Loucy (cell line): ENCODE data around the gene SIMC1.
"Not testable (repeated sequence)": the region's sequence is repeated elsewhere in the genome, so short reads cannot be mapped to it uniquely, and the experiment has no call there.

Experiments used
- H2AFZ ChIP-seq: fragments of 200-600 bp; sonication (generic); 2 replicates; pipeline ENCODE4 v1.6.0; 2016; ENCODE audit warnings: antibody characterized with exemption, mild to moderate bottlenecking, low read length, moderate library complexity
- H3F3A ChIP-seq: fragments of 200-600 bp; 2 replicates; pipeline ENCODE4 v1.6.0; 2016; ENCODE audit warnings: antibody characterized with exemption, low read depth, mild to moderate bottlenecking
- H3K27me3 ChIP-seq: fragments of 200-600 bp; sonication (generic); 2 replicates; pipeline ENCODE4 v1.6.1; 2014; ENCODE audit warnings: low read length, mild to moderate bottlenecking; ENCODE audit not compliant: insufficient read depth, poor library complexity, severe bottlenecking
- H3K36me3 ChIP-seq: fragments of 200-600 bp; sonication (generic); 2 replicates; pipeline ENCODE4 v1.6.1; 2016; ENCODE audit warnings: low read length; ENCODE audit not compliant: insufficient read depth
- H3K4me1 ChIP-seq: fragments of 200-600 bp; sonication (generic); 2 replicates; pipeline ENCODE4 v1.5.1; 2014; ENCODE audit warnings: low read length, mild to moderate bottlenecking; ENCODE audit not compliant: insufficient read depth, poor library complexity, severe bottlenecking
- H3K4me2 ChIP-seq: fragments of 200-600 bp; sonication (generic); 2 replicates; pipeline ENCODE4 v1.6.0; 2014; ENCODE audit warnings: antibody characterized with exemption, low read length, low read depth, mild to moderate bottlenecking; ENCODE audit not compliant: poor library complexity, severe bottlenecking
- H3K4me3 ChIP-seq: fragments of 200-600 bp; sonication (generic); 2 replicates; pipeline ENCODE4 v1.5.1; 2014; ENCODE audit warnings: low read length, mild to moderate bottlenecking, mixed read lengths; ENCODE audit not compliant: poor library complexity, severe bottlenecking
- H3K79me2 ChIP-seq: fragments of 200-600 bp; sonication (generic); 2 replicates; pipeline ENCODE4 v1.6.1; 2014; ENCODE audit warnings: low read length; ENCODE audit not compliant: insufficient read depth
- H3K9ac ChIP-seq: fragments of 200-600 bp; sonication (generic); 2 replicates; pipeline ENCODE4 v1.6.0; 2014; ENCODE audit warnings: mild to moderate bottlenecking, low read depth, low read length, moderate library complexity; ENCODE audit not compliant: poor library complexity, severe bottlenecking
- H3K9me2 ChIP-seq: fragments of 200-600 bp; sonication (generic); replicated peaks from 2 replicates; pipeline ENCODE4 v1.6.1; 2016; ENCODE audit warnings: low read depth, low read length, mixed read lengths
- H3K9me3 ChIP-seq: fragments of 200-600 bp; sonication (generic); 2 replicates; pipeline ENCODE4 v1.6.1; 2014; ENCODE audit warnings: mild to moderate bottlenecking, antibody characterized with exemption, low read length, low read depth; ENCODE audit not compliant: insufficient read depth
- H4K20me1 ChIP-seq: fragments of 200-600 bp; sonication (generic); 2 replicates; pipeline ENCODE4 v1.6.0; 2014; ENCODE audit warnings: antibody characterized with exemption, low read length, mild to moderate bottlenecking; ENCODE audit not compliant: insufficient read depth, poor library complexity, severe bottlenecking
- EZH2phosphoT487 ChIP-seq: fragments of 200-600 bp; IDR thresholded peaks from 2 replicates; pipeline ENCODE4 v1.6.1; 2018; ENCODE audit warnings: antibody characterized with exemption, mild to moderate bottlenecking, moderate library complexity, borderline replicate concordance
- TF ChIP-seq, protein P1 (sequence below): fragments of 200-600 bp; sonication (generic); conservative IDR thresholded peaks from 2 replicates; pipeline ENCODE4 v1.5.1; 2014; ENCODE audit warnings: mild to moderate bottlenecking, antibody characterized with exemption, low read length

SIMC1 gene

GRCh38 chr5:176190886-176191755 lies 47.1 kb upstream of the SIMC1 start:
- Histone ChIP-seq H3K9me3 (no peaks in the 10 kb centered on the region), H3F3A (no peaks in the 10 kb centered on the region), H3K9me2 (no peaks in the 10 kb centered on the region), H3K79me2 (no peaks in the 10 kb centered on the region), H4K20me1 (no peaks in the 10 kb centered on the region), H3K4me3 (no peak overlapping the region), H2AFZ (no peak overlapping the region), H3K27me3 (no peaks in the 10 kb centered on the region), H3K36me3 (no peaks in the 10 kb centered on the region), H3K4me1 (no peaks in the 10 kb centered on the region), H3K9ac (no peak overlapping the region), H3K4me2 (no peak overlapping the region)
- TF ChIP-seq, protein P1, sequence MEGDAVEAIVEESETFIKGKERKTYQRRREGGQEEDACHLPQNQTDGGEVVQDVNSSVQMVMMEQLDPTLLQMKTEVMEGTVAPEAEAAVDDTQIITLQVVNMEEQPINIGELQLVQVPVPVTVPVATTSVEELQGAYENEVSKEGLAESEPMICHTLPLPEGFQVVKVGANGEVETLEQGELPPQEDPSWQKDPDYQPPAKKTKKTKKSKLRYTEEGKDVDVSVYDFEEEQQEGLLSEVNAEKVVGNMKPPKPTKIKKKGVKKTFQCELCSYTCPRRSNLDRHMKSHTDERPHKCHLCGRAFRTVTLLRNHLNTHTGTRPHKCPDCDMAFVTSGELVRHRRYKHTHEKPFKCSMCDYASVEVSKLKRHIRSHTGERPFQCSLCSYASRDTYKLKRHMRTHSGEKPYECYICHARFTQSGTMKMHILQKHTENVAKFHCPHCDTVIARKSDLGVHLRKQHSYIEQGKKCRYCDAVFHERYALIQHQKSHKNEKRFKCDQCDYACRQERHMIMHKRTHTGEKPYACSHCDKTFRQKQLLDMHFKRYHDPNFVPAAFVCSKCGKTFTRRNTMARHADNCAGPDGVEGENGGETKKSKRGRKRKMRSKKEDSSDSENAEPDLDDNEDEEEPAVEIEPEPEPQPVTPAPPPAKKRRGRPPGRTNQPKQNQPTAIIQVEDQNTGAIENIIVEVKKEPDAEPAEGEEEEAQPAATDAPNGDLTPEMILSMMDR = no peak
- no peak for TF ChIP-seq EZH2phosphoT487

DNA sequence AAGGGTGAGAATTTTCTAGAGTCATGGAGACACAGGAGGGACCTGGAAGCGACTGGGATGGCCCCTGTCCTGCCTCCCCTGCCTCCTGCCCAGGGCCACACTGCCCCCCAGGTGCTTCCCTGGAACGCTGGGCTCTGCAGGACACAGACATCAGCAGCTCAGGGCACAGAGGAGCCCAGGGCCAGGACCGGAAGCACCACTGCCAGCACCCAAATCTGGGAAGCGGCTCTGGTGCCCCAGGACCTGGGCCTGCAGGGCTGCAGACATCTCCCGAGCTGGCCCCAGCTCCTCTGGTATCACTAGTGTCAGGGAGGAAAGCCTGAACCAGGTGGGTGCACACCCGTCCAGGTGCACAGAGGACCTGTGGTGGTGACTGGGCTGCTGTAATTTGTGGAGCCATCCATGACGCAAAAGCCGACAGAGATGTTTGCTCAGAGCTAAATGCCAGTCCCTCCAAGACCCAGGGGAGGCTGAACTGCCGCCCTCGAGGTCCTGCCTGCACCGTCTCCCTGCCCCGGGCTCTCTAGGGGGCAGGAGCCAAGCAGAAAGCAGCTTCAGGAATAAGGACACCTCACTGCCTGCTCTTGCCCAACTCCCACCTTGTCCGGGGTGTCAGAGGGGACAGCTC lies 46.0 kb upstream of the SIMC1 start:
- no peaks in the 10 kb centered on the region for H3K9me3 ChIP-seq
- no peaks in the 10 kb centered on the region for H3K9me2 ChIP-seq
- no peak overlapping the region for H2AFZ ChIP-seq
- H3K36me3 ChIP-seq = no peaks in the 10 kb centered on the region
- no peak overlapping the region for H3K4me3 ChIP-seq
- no peaks in the 10 kb centered on the region for H3K4me1 ChIP-seq
- no peaks in the 10 kb centered on the region for H3F3A ChIP-seq
- H3K79me2 ChIP-seq = no peaks in the 10 kb centered on the region
- no peak overlapping the region for H3K9ac ChIP-seq
- H4K20me1 ChIP-seq = no peaks in the 10 kb centered on the region
- no peaks in the 10 kb centered on the region for H3K27me3 ChIP-seq
- H3K4me2 ChIP-seq = no peak overlapping the region
- TF ChIP-seq, protein P1 = no peak
- no peak for TF ChIP-seq EZH2phosphoT487

- not testable (repeated sequence) for H3K4me3 ChIP-seq, H3K4me2 ChIP-seq
These were observed 45.5 kb upstream of the SIMC1 start for GRCh38 chr5:176192722-176193117.

GRCh38 chr5:176193636-176194035 lies 44.6 kb upstream of the SIMC1 start:
- not testable (repeated sequence) for H3K4me2 ChIP-seq, H3K9me2 ChIP-seq, H3K4me1 ChIP-seq, H3K36me3 ChIP-seq, H2AFZ ChIP-seq, H3K9me3 ChIP-seq, H3K27me3 ChIP-seq, H3K4me3 ChIP-seq, H3K9ac ChIP-seq, H4K20me1 ChIP-seq, H3F3A ChIP-seq, H3K79me2 ChIP-seq

More at GRCh38 chr5:176192722-176193117, 45.5 kb upstream of the SIMC1 start:
- H3K27me3 ChIP-seq, H4K20me1 ChIP-seq, H3K79me2 ChIP-seq, H3K4me1 ChIP-seq, H3F3A ChIP-seq, H3K9ac ChIP-seq, H3K36me3 ChIP-seq, H3K9me2 ChIP-seq, H3K9me3 ChIP-seq, H2AFZ ChIP-seq: not testable (repeated sequence)

GRCh38 chr5:176194238-176195083 lies 43.8 kb upstream of the SIMC1 start:
- H3K4me3 ChIP-seq, H3K4me1 ChIP-seq, H3F3A ChIP-seq, H3K4me2 ChIP-seq, H3K9me3 ChIP-seq, H3K36me3 ChIP-seq, H4K20me1 ChIP-seq, H3K9ac ChIP-seq, H3K9me2 ChIP-seq, H3K27me3 ChIP-seq, H2AFZ ChIP-seq, H3K79me2 ChIP-seq: not testable (repeated sequence)
